Pulmonary artery endothelial cell (primary cell): Measurements from ENCODE around the gene NFAM1. TPM values are rescaled to one million over a fixed set of nuclear protein-coding genes. Genes with fewer than 3 reads are reported as not detected.

ENCODE experiments used
- DNase-seq: peaks from one replicate; pipeline ENCODE4 v3.0.0-alpha.2; 2011; ENCODE audit warnings: low read depth, low spot score
- total RNA-seq: library from RNA; depleted of rRNA; stranded (reverse); fragments of >200 nt; gene quantifications from 2 replicates; pipeline ENCODE4 v1.2.3, GENCODE V29; 2014

The NFAM1 gene
- total RNA-seq, 1 donor from 2014 or later, result not detected

- DNase-seq, result no peak
Measured at GRCh38 chr22:42416671-42417230, 15.5 kb downstream of the NFAM1 start.

GRCh38 chr22:42414565-42415303 lies 17.5 kb downstream of the NFAM1 start:
- DNase-seq, result no peak

- no peak for DNase-seq
Measured at GRCh38 chr22:42414021-42414420, 18.2 kb downstream of the NFAM1 start.

GRCh38 chr22:42412744-42413333 lies 19.4 kb downstream of the NFAM1 start:
- DNase-seq, result no peak

GRCh38 chr22:42410708-42411107 lies 21.5 kb downstream of the NFAM1 start:
- no peak for DNase-seq

GRCh38 chr22:42408810-42409529 lies 23.2 kb downstream of the NFAM1 start:
- no peak for DNase-seq

- no peak for DNase-seq
Measured at GRCh38 chr22:42408276-42408675, 23.9 kb downstream of the NFAM1 start.

- no peak for DNase-seq
Measured at GRCh38 chr22:42404266-42404665, 27.9 kb downstream of the NFAM1 start.

- DNase-seq, result no peak
Measured at GRCh38 chr22:42401535-42402334, 30.5 kb downstream of the NFAM1 start.

GRCh38 chr22:42400811-42401534 lies 31.2 kb downstream of the NFAM1 start:
- no peak for DNase-seq

GRCh38 chr22:42399315-42400271 lies 32.6 kb downstream of the NFAM1 start:
- no peak for DNase-seq

GRCh38 chr22:42397332-42398249 lies 34.6 kb downstream of the NFAM1 start:
- DNase-seq, result no peak

GRCh38 chr22:42396621-42397331 lies 35.4 kb downstream of the NFAM1 start:
- DNase-seq, result no peak

GRCh38 chr22:42389143-42389542 lies 43.1 kb downstream of the NFAM1 start:
- no peak for DNase-seq

- DNase-seq, result no peak
Measured at GRCh38 chr22:42388130-42388797, 43.9 kb downstream of the NFAM1 start.

GRCh38 chr22:42387631-42388030 lies 44.6 kb downstream of the NFAM1 start:
- DNase-seq, result no peak

- DNase-seq, result no peak
Measured at GRCh38 chr22:42385696-42386095, 46.5 kb downstream of the NFAM1 start.
